Endodermal cell (in vitro differentiated cells): ENCODE measurements around the gene SNCAIP. TPM values are rescaled to one million over a fixed set of nuclear protein-coding genes. Genes with fewer than 3 reads are reported as not detected.

Experiments used
- DNase-seq: peaks from one replicate; pipeline ENCODE4 v3.0.0-alpha.2; 2017
- H3K27ac ChIP-seq: 2 replicates; pipeline ENCODE4 v1.5.1; 2013; ENCODE audit warnings: mild to moderate bottlenecking, low read depth, low read length, moderate library complexity
- H3K27me3 ChIP-seq: 2 replicates; pipeline ENCODE4 v1.6.1; 2013; ENCODE audit warnings: mild to moderate bottlenecking, low read length, moderate library complexity; ENCODE audit not compliant: insufficient read depth, control insufficient read depth, poor library complexity, severe bottlenecking
- H3K36me3 ChIP-seq: 2 replicates; pipeline ENCODE4 v1.7.0; 2013; ENCODE audit warnings: mild to moderate bottlenecking, low read length, moderate library complexity; ENCODE audit not compliant: control insufficient read depth, insufficient read depth
- H3K4me1 ChIP-seq: one replicate; pipeline ENCODE4 v1.7.0; 2013; ENCODE audit warnings: low read length; ENCODE audit not compliant: control insufficient read depth, insufficient read depth
- H3K4me3 ChIP-seq: 2 replicates; pipeline ENCODE4 v1.5.1; 2013; ENCODE audit warnings: mild to moderate bottlenecking, low read length, moderate library complexity
- H3K9ac ChIP-seq: 2 replicates; pipeline ENCODE4 v1.6.1; 2013; ENCODE audit warnings: mild to moderate bottlenecking, low read length, moderate library complexity; ENCODE audit not compliant: poor library complexity, severe bottlenecking; ENCODE audit errors: extremely low read depth
- H3K9me3 ChIP-seq: 2 replicates; pipeline ENCODE4 v1.6.1; 2013; ENCODE audit warnings: mild to moderate bottlenecking, low read length, moderate library complexity; ENCODE audit not compliant: control insufficient read depth
- H3K27ac Mint-ChIP-seq: 2 replicates; pipeline ENCODE4 v1.8.0; 2020; ENCODE audit warnings: mixed read lengths
- H3K27me3 Mint-ChIP-seq: 2 replicates; pipeline ENCODE4 v1.8.0; 2021; ENCODE audit warnings: mild to moderate bottlenecking, mixed read lengths; ENCODE audit not compliant: insufficient read depth
- H3K36me3 Mint-ChIP-seq: 2 replicates; pipeline ENCODE4 v1.8.0; 2020; ENCODE audit warnings: low read depth, mixed read lengths
- H3K4me1 Mint-ChIP-seq: 2 replicates; pipeline ENCODE4 v1.8.0; 2020; ENCODE audit warnings: mixed read lengths
- H3K4me3 Mint-ChIP-seq: 2 replicates; pipeline ENCODE4 v1.8.0; 2020; ENCODE audit warnings: mild to moderate bottlenecking, moderate library complexity, mixed read lengths
- H3K9me3 Mint-ChIP-seq: 2 replicates; pipeline ENCODE4 v1.8.0; 2020; ENCODE audit warnings: mild to moderate bottlenecking, mixed read lengths
- WGBS, 2 experiments: methylation state at CpG; one replicate each; pipeline versions ENCODE4 v1.1.5 to v1.1.7; 2013; ENCODE audit warnings: missing lambda C conversion rate in 2 of 2, mixed read lengths in 1 of 2; ENCODE audit not compliant: insufficient coverage in 1 of 2, insufficient read length in 1 of 2; 5-methylcytosine and 5-hydroxymethylcytosine counted together
- total RNA-seq, 2 donors: library from RNA; stranded (reverse); fragmentation: NEBNext Ultra II Directional in 1 of 2; extraction: Animal tissue kit (Norgen Biotek cat#: 25700) in 1 of 2; gene quantifications; 2 replicates in 1 of 2; 3 replicates in 1 of 2; pipeline ENCODE4 v1.2.1, GENCODE V29; 2021
- TF ChIP-seq, protein P1 (sequence below): fragments of 200-600 bp; sonication (generic); conservative IDR thresholded peaks from 2 replicates; pipeline ENCODE4 v1.5.0; 2021; ENCODE audit warnings: antibody characterized with exemption, mild to moderate bottlenecking

Gene SNCAIP
- total RNA-seq, 2 donors from 2014 or later: 1.4 to 2.1 TPM

DNA sequence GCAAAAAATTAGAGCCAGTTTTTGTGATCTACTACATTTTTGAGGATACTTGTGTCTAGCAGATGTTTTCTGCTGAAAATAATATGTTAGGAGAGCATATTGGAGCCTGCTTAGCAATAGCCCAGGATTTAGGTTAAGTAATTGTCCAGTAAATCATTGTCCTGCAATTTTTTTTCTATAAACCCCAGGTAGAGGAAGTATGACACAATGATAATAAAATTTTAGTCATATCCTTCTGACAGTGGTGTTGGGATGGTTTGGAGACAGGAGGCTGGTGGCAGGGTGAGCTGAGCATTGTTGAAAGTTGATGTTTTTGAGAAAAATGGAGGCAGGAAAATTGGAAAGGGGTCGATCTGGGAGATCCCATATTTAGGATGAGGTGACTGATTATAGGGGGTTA lies 3.5 kb downstream of the SNCAIP start:
- 78 to 85% methylated on average over 1 of the region's 1 CpG for WGBS, 2 experiments
- Mint-ChIP-seq H3K4me3 (no peak overlapping the region), H3K27me3 (peaks cover 47% of the 10 kb centered on the region), H3K9me3 (no peaks in the 10 kb centered on the region), H3K4me1 (peaks cover 15% of the 10 kb centered on the region), H3K36me3 (no peaks in the 10 kb centered on the region), H3K27ac (no peak overlapping the region)
- no peaks in the 10 kb centered on the region for H3K36me3 ChIP-seq
- H3K27ac ChIP-seq: no peak overlapping the region
- no peaks in the 10 kb centered on the region for H3K9me3 ChIP-seq
- DNase-seq: no peak
- no peak overlapping the region for H3K9ac ChIP-seq
- peaks cover 53% of the 10 kb centered on the region for H3K27me3 ChIP-seq
- TF ChIP-seq, protein P1, sequence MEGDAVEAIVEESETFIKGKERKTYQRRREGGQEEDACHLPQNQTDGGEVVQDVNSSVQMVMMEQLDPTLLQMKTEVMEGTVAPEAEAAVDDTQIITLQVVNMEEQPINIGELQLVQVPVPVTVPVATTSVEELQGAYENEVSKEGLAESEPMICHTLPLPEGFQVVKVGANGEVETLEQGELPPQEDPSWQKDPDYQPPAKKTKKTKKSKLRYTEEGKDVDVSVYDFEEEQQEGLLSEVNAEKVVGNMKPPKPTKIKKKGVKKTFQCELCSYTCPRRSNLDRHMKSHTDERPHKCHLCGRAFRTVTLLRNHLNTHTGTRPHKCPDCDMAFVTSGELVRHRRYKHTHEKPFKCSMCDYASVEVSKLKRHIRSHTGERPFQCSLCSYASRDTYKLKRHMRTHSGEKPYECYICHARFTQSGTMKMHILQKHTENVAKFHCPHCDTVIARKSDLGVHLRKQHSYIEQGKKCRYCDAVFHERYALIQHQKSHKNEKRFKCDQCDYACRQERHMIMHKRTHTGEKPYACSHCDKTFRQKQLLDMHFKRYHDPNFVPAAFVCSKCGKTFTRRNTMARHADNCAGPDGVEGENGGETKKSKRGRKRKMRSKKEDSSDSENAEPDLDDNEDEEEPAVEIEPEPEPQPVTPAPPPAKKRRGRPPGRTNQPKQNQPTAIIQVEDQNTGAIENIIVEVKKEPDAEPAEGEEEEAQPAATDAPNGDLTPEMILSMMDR: no peak
- H3K4me1 ChIP-seq: peaks cover 5% of the 10 kb centered on the region
- no peak overlapping the region for H3K4me3 ChIP-seq

- peaks cover 42% of the 10 kb centered on the region for H3K27me3 ChIP-seq
- H3K9ac ChIP-seq: no peak overlapping the region
- H3K4me3 ChIP-seq: no peak overlapping the region
- Mint-ChIP-seq H3K36me3 (no peaks in the 10 kb centered on the region), H3K4me1 (peaks cover 9% of the 10 kb centered on the region), H3K27ac (no peak overlapping the region), H3K27me3 (peaks cover 36% of the 10 kb centered on the region), H3K4me3 (no peak overlapping the region), H3K9me3 (no peaks in the 10 kb centered on the region)
- WGBS, 2 experiments: 85 to 89% methylated on average over 7 to 8 of the region's 8 CpGs
- DNase-seq: no peak
- TF ChIP-seq, protein P1: no peak
- H3K4me1 ChIP-seq: peaks cover 5% of the 10 kb centered on the region
- H3K27ac ChIP-seq: no peak overlapping the region
- no peaks in the 10 kb centered on the region for H3K36me3 ChIP-seq
- no peaks in the 10 kb centered on the region for H3K9me3 ChIP-seq
These were observed 4.6 kb downstream of the SNCAIP start for GRCh38 chr5:122316656-122317055.

DNA sequence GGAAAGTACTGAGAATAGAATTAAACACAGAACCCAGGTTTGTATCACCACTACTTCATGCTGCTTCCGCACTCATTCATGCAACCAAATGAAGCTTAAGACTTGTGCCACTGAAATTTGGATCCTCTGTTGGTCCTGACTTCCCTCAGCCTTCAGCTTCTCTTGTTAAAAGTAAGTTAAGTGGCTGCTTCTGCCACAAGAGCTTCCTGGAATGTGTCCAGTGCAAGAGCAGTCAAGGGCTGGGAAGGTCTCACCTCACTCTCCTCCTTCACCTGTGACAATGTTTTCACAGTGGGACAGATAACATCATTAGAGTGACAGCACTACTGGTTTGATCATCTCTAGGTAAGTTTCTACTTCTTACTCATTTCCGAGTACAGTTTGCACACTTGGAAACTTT lies 7.9 kb downstream of the SNCAIP start:
- peaks cover 2% of the 10 kb centered on the region for H3K4me1 Mint-ChIP-seq

More for the DNA sequence above, 7.9 kb downstream of the SNCAIP start:
- DNase-seq: no peak
- Histone ChIP-seq H3K9ac (no peak overlapping the region), H3K27ac (no peak overlapping the region), H3K4me3 (no peak overlapping the region), H3K36me3 (no peaks in the 10 kb centered on the region), H3K27me3 (peaks cover 14% of the 10 kb centered on the region), H3K9me3 (no peaks in the 10 kb centered on the region), H3K4me1 (no peaks in the 10 kb centered on the region)
- TF ChIP-seq, protein P1: no peak
- Mint-ChIP-seq H3K27me3 (peaks cover 10% of the 10 kb centered on the region), H3K36me3 (no peaks in the 10 kb centered on the region), H3K27ac (no peak overlapping the region), H3K9me3 (no peaks in the 10 kb centered on the region), H3K4me3 (no peak overlapping the region)
- WGBS, 2 experiments: 93 to 94% methylated on average over 2 of the region's 2 CpGs
